Measurements from ENCODE around the gene PITPNC1. TPM values are rescaled to one million over a fixed set of nuclear protein-coding genes. Genes with fewer than 3 reads are reported as not detected.

PITPNC1 gene
- total and polyA plus RNA-seq, 2 experiments from 2014 or later, result 5.8 to 7.3 TPM

DNA sequence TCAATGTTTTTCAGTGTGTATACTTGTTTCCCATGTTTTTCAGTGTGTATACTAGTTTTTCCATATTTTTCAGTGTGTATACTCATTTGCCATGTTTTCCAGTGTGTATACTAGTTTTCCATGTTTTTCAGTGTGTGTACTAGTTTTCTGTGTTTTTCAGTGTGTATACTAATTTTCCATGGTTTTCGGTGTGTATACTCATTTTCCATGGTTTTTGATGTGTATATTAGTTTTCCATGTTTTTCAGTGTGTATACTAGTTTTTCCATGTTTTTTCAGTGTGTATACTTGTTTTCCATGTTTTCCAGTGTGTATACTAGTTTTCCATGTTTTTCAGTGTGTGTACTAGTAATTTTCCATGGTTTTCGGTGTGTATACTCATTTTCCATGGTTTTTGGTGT lies 188.0 kb downstream of the PITPNC1 start:
- H3K27me3 ChIP-seq (replicated peaks; ENCODE audit: insufficient read depth), result no peaks in the 10 kb centered on the region
- no peak for DNase-seq
- no peak overlapping the region for H3K4me3 ChIP-seq
- in situ Hi-C loops (cut with MboI), result no loop called here
- no peaks in the 10 kb centered on the region for H3K9me2 ChIP-seq (ENCODE audit: insufficient read depth)
- WGBS, 2 experiments (ENCODE audit: low coverage in 1 of 2, low lambda C conversion rate in 2 of 2, missing lambda C conversion rate in 2 of 2), result 93 to 98% methylated on average over 2 of the region's 2 CpGs
- H3K36me3 ChIP-seq (ENCODE audit: low read depth), result no peaks in the 10 kb centered on the region
- H4K20me1 ChIP-seq (ENCODE audit: insufficient read depth), result no peaks in the 10 kb centered on the region
- no peaks in the 10 kb centered on the region for H3K9me3 ChIP-seq (ENCODE audit: low read depth)
- no peak overlapping the region for H2AFZ ChIP-seq
- TF ChIP-seq EZH2 (IDR thresholded peaks at IDR 0.05; ENCODE audit: insufficient read depth, poor library complexity, severe bottlenecking) (no peak), EZH2phosphoT487 (IDR thresholded peaks at IDR 0.05; ENCODE audit: insufficient read depth, low read depth) (no peak)
- no peaks in the 10 kb centered on the region for H3K79me2 ChIP-seq (ENCODE audit: insufficient read depth)
- no peak overlapping the region for H3K27ac ChIP-seq
- no peaks in the 10 kb centered on the region for H3F3A ChIP-seq (ENCODE audit: insufficient read depth)
- H3K4me1 ChIP-seq (ENCODE audit: insufficient read depth), result peaks cover 5% of the 10 kb centered on the region; the same call in 1 of the 2 replicates
- H3K4me2 ChIP-seq (ENCODE audit: unreplicated experiment), result no peak overlapping the region
- H3K9ac ChIP-seq, result no peak overlapping the region

DNA sequence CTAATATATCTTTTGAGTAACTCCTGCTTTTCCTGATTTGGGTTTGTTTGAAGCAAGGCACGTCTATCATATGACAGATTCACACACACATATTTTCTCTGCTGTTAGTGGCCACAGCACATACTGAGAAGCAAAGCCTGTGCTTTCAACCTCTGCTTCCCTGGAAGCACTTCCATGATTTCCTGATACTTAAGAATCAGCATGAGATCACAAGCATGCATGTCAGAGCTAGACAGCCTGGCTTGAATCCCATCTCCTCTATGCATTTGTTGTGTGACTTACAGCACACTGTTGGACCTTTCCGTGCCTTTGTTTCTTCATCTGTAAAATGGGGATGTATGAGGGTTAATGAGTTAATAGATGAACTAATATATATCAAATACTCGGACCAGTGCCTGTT lies 189.6 kb downstream of the PITPNC1 start:
- Histone ChIP-seq H3K27ac (no peak overlapping the region), H3K9ac (no peak overlapping the region), H3K4me1 (ENCODE audit: insufficient read depth) (peaks cover 6% of the 10 kb centered on the region; the same call in 1 of the 2 replicates), H3F3A (ENCODE audit: insufficient read depth) (no peaks in the 10 kb centered on the region), H3K4me2 (ENCODE audit: unreplicated experiment) (no peak overlapping the region), H3K4me3 (no peak overlapping the region), H3K27me3 (replicated peaks; ENCODE audit: insufficient read depth) (no peaks in the 10 kb centered on the region), H3K79me2 (ENCODE audit: insufficient read depth) (no peaks in the 10 kb centered on the region), H2AFZ (no peak overlapping the region), H3K36me3 (ENCODE audit: low read depth) (no peaks in the 10 kb centered on the region), H3K9me3 (ENCODE audit: low read depth) (no peaks in the 10 kb centered on the region), H3K9me2 (ENCODE audit: insufficient read depth) (no peaks in the 10 kb centered on the region), H4K20me1 (ENCODE audit: insufficient read depth) (no peaks in the 10 kb centered on the region)
- in situ Hi-C loops (cut with MboI), result no loop called here
- no peak for DNase-seq
- TF ChIP-seq EZH2 (IDR thresholded peaks at IDR 0.05; ENCODE audit: insufficient read depth, poor library complexity, severe bottlenecking), result no peak
- TF ChIP-seq EZH2phosphoT487 (IDR thresholded peaks at IDR 0.05; ENCODE audit: insufficient read depth, low read depth), result no peak
- 96 to 97% methylated on average over 3 of the region's 3 CpGs for WGBS, 2 experiments (ENCODE audit: low coverage in 1 of 2, low lambda C conversion rate in 2 of 2, missing lambda C conversion rate in 2 of 2)

DNA sequence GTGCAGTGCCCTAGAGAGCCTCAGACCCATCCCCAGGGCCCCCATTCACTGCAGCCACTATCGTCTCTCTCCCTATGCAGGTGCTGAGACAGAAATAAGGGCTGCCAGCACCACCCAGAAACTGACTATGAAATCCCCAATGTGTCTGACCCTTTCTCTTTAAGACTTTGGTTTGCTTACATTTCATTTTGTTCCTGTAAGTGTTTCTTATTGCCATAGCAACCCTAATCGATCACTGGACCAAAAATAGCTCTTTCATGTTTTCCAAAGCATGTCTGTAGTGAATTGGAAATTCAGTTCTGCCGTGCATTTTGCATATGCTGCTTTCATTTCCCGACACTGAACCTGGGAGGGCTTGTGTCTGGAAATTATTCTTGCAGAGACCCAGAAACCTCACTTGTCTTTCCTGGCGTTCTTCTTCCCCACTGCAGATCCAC lies 192.0 kb downstream of the PITPNC1 start:
- Histone ChIP-seq H3K4me3 (no peak overlapping the region), H4K20me1 (ENCODE audit: insufficient read depth) (no peaks in the 10 kb centered on the region), H3K4me2 (ENCODE audit: unreplicated experiment) (no peak overlapping the region), H3K9me3 (ENCODE audit: low read depth) (no peaks in the 10 kb centered on the region), H3K36me3 (ENCODE audit: low read depth) (no peaks in the 10 kb centered on the region), H3K27ac (no peak overlapping the region), H3K9ac (no peak overlapping the region), H2AFZ (no peak overlapping the region), H3K4me1 (ENCODE audit: insufficient read depth) (peaks cover 6% of the 10 kb centered on the region; the same call in 1 of the 2 replicates), H3K79me2 (ENCODE audit: insufficient read depth) (no peaks in the 10 kb centered on the region), H3K27me3 (replicated peaks; ENCODE audit: insufficient read depth) (no peaks in the 10 kb centered on the region), H3K9me2 (ENCODE audit: insufficient read depth) (no peaks in the 10 kb centered on the region), H3F3A (ENCODE audit: insufficient read depth) (no peaks in the 10 kb centered on the region)
- in situ Hi-C loops (cut with MboI), result no loop called here
- WGBS, 2 experiments (ENCODE audit: low coverage in 1 of 2, low lambda C conversion rate in 2 of 2, missing lambda C conversion rate in 2 of 2), result 77 to 80% methylated on average over 5 of the region's 5 CpGs
- no peak for TF ChIP-seq EZH2 (IDR thresholded peaks at IDR 0.05; ENCODE audit: insufficient read depth, poor library complexity, severe bottlenecking)
- no peak for TF ChIP-seq EZH2phosphoT487 (IDR thresholded peaks at IDR 0.05; ENCODE audit: insufficient read depth, low read depth)
- no peak for DNase-seq

DNA sequence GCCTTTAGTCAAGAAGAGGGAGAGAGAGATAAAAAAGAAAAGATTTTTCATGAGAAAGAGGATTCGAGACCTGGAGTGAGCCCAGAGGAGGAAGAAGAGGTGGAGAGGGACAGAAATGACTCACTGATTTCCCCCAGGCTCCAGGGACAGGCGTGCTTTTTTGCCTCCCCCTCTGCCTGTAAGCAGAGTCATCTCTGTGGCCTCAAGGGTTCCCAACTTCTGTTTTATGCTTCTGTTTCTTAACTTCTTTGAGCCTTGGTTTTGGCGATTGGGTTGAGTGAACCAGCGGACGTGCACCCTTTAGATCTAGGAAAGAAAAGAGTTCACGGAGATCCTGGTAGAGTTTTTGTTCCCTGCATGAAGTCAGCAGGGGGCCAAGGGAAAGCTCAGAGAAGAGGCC lies 192.8 kb downstream of the PITPNC1 start:
- Histone ChIP-seq H3K9me2 (ENCODE audit: insufficient read depth) (no peaks in the 10 kb centered on the region), H3K9me3 (ENCODE audit: low read depth) (no peaks in the 10 kb centered on the region), H3K27ac (no peak overlapping the region), H3K9ac (no peak overlapping the region), H3K27me3 (replicated peaks; ENCODE audit: insufficient read depth) (no peaks in the 10 kb centered on the region), H3K4me2 (ENCODE audit: unreplicated experiment) (no peak overlapping the region), H3K79me2 (ENCODE audit: insufficient read depth) (no peaks in the 10 kb centered on the region), H3F3A (ENCODE audit: insufficient read depth) (no peaks in the 10 kb centered on the region), H4K20me1 (ENCODE audit: insufficient read depth) (no peaks in the 10 kb centered on the region), H3K36me3 (ENCODE audit: low read depth) (no peaks in the 10 kb centered on the region), H3K4me3 (no peak overlapping the region), H3K4me1 (ENCODE audit: insufficient read depth) (peaks cover 6% of the 10 kb centered on the region; the same call in 1 of the 2 replicates), H2AFZ (no peak overlapping the region)
- in situ Hi-C loops (cut with MboI), result no loop called here
- DNase-seq, result peak; percentile 6
- no peak for TF ChIP-seq EZH2phosphoT487 (IDR thresholded peaks at IDR 0.05; ENCODE audit: insufficient read depth, low read depth)
- no peak for TF ChIP-seq EZH2 (IDR thresholded peaks at IDR 0.05; ENCODE audit: insufficient read depth, poor library complexity, severe bottlenecking)
- WGBS, 2 experiments (ENCODE audit: low coverage in 1 of 2, low lambda C conversion rate in 2 of 2, missing lambda C conversion rate in 2 of 2), result 90 to 95% methylated on average over 6 of the region's 6 CpGs

DNA sequence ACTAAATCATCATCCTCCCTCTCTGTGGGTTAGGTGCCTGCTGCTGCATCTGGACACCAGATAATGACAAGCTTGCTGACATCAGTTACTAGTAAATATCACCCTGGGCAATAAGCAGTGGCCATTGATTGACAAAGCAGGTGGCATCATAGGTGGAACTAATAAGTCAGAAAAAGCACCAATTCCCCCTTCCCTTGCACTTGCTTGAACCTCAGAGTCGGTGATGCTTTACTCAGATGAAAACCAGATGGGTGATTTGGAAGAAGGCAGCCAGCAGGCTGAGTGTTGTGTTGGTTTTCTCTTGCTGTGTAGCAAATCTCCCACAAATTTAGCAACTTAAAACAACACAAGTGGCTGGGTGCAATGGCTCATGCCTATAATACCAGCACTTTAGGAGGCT lies 193.7 kb downstream of the PITPNC1 start:
- DNase-seq, result no peak
- peaks cover 6% of the 10 kb centered on the region; the same call in 1 of the 2 replicates for H3K4me1 ChIP-seq (ENCODE audit: insufficient read depth)
- TF ChIP-seq EZH2 (IDR thresholded peaks at IDR 0.05; ENCODE audit: insufficient read depth, poor library complexity, severe bottlenecking) (no peak), EZH2phosphoT487 (IDR thresholded peaks at IDR 0.05; ENCODE audit: insufficient read depth, low read depth) (no peak)
- no peaks in the 10 kb centered on the region for H3F3A ChIP-seq (ENCODE audit: insufficient read depth)
- no peaks in the 10 kb centered on the region for H3K36me3 ChIP-seq (ENCODE audit: low read depth)
- no peak overlapping the region for H2AFZ ChIP-seq
- H3K79me2 ChIP-seq (ENCODE audit: insufficient read depth), result no peaks in the 10 kb centered on the region
- H3K9me2 ChIP-seq (ENCODE audit: insufficient read depth), result no peaks in the 10 kb centered on the region
- no peaks in the 10 kb centered on the region for H3K27me3 ChIP-seq (replicated peaks; ENCODE audit: insufficient read depth)
- no peak overlapping the region for H3K9ac ChIP-seq
- no peaks in the 10 kb centered on the region for H4K20me1 ChIP-seq (ENCODE audit: insufficient read depth)
- in situ Hi-C loops (cut with MboI), result no loop called here
- H3K4me3 ChIP-seq, result no peak overlapping the region
- H3K27ac ChIP-seq, result no peak overlapping the region
- WGBS, 2 experiments (ENCODE audit: low coverage in 1 of 2, low lambda C conversion rate in 2 of 2, missing lambda C conversion rate in 2 of 2), result 32 to 47% methylated on average over 1 of the region's 1 CpG
- H3K9me3 ChIP-seq (ENCODE audit: low read depth), result no peaks in the 10 kb centered on the region
- no peak overlapping the region for H3K4me2 ChIP-seq (ENCODE audit: unreplicated experiment)

All from GM23248 (cell line).